22Rv1 (cell line): ENCODE results near the gene DTX4.

Source experiments
- ZFX ChIP-seq: fragments of 450-650 bp; IDR thresholded peaks from 2 replicates; pipeline ENCODE4 v1.6.1; 2017; ENCODE audit warnings: antibody characterized with exemption, borderline replicate concordance
- TF ChIP-seq, protein P1 (sequence below): fragments of 450-650 bp; IDR thresholded peaks from 2 replicates; pipeline ENCODE4 v1.5.1; 2017; ENCODE audit warnings: mild to moderate bottlenecking

DNA sequence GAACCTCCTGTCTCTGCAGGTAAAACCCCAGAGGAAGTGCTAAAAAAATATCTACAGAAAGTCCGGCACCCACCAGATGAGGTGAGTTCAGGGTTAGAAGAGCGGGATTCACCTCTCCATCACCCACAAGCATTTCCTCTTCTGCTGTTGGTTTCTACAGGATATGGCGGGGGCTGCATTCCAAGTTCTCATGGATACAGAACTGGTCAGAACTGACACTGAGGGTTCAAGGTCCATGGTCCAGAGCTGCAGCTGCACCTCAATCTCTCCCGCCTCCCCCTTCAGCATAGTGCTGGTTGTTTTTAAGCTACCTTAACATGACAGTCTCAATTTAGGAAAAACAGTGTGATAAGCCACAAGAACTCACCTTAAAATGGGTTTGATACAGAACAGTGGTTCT lies 19.2 kb downstream of the DTX4 start:
- TF ChIP-seq ZFX = no peak
- TF ChIP-seq, protein P1, sequence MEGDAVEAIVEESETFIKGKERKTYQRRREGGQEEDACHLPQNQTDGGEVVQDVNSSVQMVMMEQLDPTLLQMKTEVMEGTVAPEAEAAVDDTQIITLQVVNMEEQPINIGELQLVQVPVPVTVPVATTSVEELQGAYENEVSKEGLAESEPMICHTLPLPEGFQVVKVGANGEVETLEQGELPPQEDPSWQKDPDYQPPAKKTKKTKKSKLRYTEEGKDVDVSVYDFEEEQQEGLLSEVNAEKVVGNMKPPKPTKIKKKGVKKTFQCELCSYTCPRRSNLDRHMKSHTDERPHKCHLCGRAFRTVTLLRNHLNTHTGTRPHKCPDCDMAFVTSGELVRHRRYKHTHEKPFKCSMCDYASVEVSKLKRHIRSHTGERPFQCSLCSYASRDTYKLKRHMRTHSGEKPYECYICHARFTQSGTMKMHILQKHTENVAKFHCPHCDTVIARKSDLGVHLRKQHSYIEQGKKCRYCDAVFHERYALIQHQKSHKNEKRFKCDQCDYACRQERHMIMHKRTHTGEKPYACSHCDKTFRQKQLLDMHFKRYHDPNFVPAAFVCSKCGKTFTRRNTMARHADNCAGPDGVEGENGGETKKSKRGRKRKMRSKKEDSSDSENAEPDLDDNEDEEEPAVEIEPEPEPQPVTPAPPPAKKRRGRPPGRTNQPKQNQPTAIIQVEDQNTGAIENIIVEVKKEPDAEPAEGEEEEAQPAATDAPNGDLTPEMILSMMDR = no peak
